ENCODE measurements around the gene FOXP1. TPM values are rescaled to one million over a fixed set of nuclear protein-coding genes. Genes with fewer than 3 reads are reported as not detected.

FOXP1 gene
- total RNA-seq, 1 donor from 2014 or later, result 41.2 TPM

DNA sequence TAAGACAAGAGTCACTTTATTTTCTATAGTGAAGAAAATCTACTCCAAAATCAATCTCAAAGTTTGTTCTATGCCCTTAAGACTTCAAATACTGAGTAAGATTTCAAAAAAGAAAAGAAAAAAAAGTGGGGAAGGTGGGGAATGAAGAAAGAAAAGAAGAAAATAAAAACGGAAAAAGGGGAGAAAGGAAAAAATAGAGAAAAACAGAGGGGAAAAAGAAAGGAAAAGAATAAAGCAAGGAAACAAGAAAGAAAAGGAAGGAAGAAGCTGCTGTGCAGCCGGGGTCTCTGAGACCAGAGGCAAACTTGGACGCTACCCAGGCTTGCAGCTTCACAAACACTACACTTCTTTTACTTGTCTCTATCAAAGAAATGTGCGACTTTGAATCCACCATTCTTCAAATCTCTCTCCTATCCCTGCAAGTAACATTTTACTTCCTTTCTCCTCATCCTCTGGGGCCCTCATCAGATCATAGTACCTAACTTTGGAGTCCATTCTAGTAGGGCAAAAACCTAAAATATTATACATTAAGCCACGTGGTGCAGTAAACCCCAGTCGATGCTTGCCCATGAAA, 279.8 kb downstream of the FOXP1 start:
- peak overlapping the region; percentile 80 for H3K27ac ChIP-seq (replicated peaks)
- TF ChIP-seq CTCF (IDR thresholded peaks at IDR 0.05; ENCODE audit: borderline replicate concordance), result no peak
- no peak overlapping the region for H3K4me3 ChIP-seq

DNA sequence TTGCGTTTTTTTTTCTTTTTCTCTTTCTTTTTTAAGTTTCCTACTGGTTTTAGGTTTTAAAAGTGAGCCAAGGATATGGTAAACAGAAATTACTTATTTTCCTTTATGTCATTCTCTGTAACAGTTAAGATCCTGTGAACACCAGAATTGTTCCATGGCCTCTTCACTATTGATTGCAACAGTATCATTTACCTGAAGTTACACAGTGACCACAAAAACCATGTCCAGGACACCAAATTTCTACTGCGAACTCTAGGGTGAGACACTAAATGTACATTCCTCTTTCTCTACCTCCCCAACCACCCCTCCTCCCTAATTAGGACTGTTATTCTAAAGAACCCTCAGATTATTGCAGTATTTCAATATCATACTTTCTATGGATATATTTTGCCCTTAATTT, 280.9 kb downstream of the FOXP1 start:
- TF ChIP-seq CTCF (IDR thresholded peaks at IDR 0.05; ENCODE audit: borderline replicate concordance), result no peak
- no peaks in the 10 kb centered on the region for H3K36me3 ChIP-seq
- no peak overlapping the region for H3K27ac ChIP-seq (replicated peaks)
- peaks cover 35% of the 10 kb centered on the region for H3K4me1 ChIP-seq
- DNase-seq, result no peak
- no peak overlapping the region for H3K4me3 ChIP-seq
- no peaks in the 10 kb centered on the region for H3K9me3 ChIP-seq (replicated peaks)
- H3K27me3 ChIP-seq (ENCODE audit: low read depth), result no peaks in the 10 kb centered on the region
- intact Hi-C loops (cut with micrococcal nuclease), result loop anchor here (10.0 kb wide), 1 partner anchor 282 kb away; the partner anchor contains the start of gene FOXP1

More for the DNA sequence above, 279.8 kb downstream of the FOXP1 start:
- Histone ChIP-seq H3K9me3 (replicated peaks) (no peaks in the 10 kb centered on the region), H3K27me3 (ENCODE audit: low read depth) (no peaks in the 10 kb centered on the region), H3K36me3 (no peaks in the 10 kb centered on the region), H3K4me1 (peaks cover 35% of the 10 kb centered on the region)
- no peak for DNase-seq
- intact Hi-C loops (cut with micrococcal nuclease), result loop anchor here (10.0 kb wide), 1 partner anchor 281 kb away; the partner anchor contains the start of gene FOXP1

DNA sequence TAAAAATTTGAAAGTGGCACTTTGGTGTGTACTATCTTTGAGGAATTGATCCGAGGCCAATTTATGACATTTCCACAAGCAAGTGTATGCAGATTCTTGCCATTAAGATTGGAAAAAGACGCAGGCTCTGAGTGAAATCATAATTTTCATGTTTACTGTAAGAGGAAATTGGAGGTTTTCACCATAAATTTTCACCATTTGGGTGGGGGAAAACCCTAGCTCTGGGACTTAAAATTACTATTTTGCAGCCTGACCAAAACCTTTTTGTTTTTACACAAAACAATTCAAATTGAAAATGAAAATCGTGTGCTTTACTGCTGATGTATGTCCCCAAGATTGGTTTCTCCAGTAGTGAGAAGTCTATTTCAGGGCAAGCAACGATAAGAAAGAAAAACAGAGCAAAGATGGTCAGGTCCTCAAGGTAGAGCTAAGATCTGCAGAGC, 282.6 kb downstream of the FOXP1 start:
- no peaks in the 10 kb centered on the region for H3K36me3 ChIP-seq
- no peak for TF ChIP-seq CTCF (IDR thresholded peaks at IDR 0.05; ENCODE audit: borderline replicate concordance)
- no peaks in the 10 kb centered on the region for H3K27me3 ChIP-seq (ENCODE audit: low read depth)
- DNase-seq, result no peak
- no peaks in the 10 kb centered on the region for H3K9me3 ChIP-seq (replicated peaks)
- H3K27ac ChIP-seq (replicated peaks), result no peak overlapping the region
- intact Hi-C loops (cut with micrococcal nuclease), result loop anchor here (10.0 kb wide), 1 partner anchor 284 kb away; the partner anchor contains the start of gene FOXP1
- H3K4me3 ChIP-seq, result no peak overlapping the region
- peaks cover 31% of the 10 kb centered on the region for H3K4me1 ChIP-seq

DNA sequence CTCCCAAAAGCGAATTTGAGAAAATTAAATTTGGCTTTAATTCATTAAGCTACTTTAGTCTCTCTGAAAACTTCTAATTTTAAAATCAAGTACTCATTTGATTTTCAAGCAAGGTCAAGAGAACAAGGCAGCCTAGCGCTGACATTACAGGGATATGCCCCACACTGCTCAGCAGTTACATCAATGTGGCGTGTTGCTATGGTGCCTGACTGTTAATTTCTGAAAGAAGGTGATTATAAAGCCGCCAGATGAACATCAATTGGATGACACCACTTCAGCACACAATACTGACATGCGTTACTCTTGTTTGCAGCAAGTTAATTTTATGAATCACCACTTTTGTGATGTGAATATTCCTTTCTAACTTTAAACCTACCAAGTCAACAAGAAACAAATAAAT, 284.4 kb downstream of the FOXP1 start:
- Histone ChIP-seq H3K36me3 (no peaks in the 10 kb centered on the region), H3K4me3 (no peak overlapping the region), H3K4me1 (peaks cover 13% of the 10 kb centered on the region), H3K27me3 (ENCODE audit: low read depth) (no peaks in the 10 kb centered on the region), H3K9me3 (replicated peaks) (no peaks in the 10 kb centered on the region), H3K27ac (replicated peaks) (no peak overlapping the region)
- intact Hi-C loops (cut with micrococcal nuclease), result no loop called here
- TF ChIP-seq CTCF (IDR thresholded peaks at IDR 0.05; ENCODE audit: borderline replicate concordance), result no peak
- no peak for DNase-seq

- TF ChIP-seq CTCF (IDR thresholded peaks at IDR 0.05; ENCODE audit: borderline replicate concordance), result no peak
- Histone ChIP-seq H3K9me3 (replicated peaks) (no peaks in the 10 kb centered on the region), H3K4me3 (no peak overlapping the region), H3K27me3 (ENCODE audit: low read depth) (no peaks in the 10 kb centered on the region), H3K4me1 (no peaks in the 10 kb centered on the region), H3K27ac (replicated peaks) (no peak overlapping the region), H3K36me3 (no peaks in the 10 kb centered on the region)
- intact Hi-C loops (cut with micrococcal nuclease), result no loop called here
- no peak for DNase-seq
Observed at GRCh38 chr3:71294919-71295318, 288.6 kb downstream of the FOXP1 start.
